HG03159 (cell line): ENCODE results near the gene ATF6.

Experiments
- ATAC-seq: cut with Tn5 transposase; IDR thresholded peaks from one replicate; pipeline ENCODE4 v1.9.1; 2021; ENCODE audit warnings: mild to moderate bottlenecking, moderate library complexity; ENCODE audit not compliant: unreplicated experiment

ATF6 gene

DNA sequence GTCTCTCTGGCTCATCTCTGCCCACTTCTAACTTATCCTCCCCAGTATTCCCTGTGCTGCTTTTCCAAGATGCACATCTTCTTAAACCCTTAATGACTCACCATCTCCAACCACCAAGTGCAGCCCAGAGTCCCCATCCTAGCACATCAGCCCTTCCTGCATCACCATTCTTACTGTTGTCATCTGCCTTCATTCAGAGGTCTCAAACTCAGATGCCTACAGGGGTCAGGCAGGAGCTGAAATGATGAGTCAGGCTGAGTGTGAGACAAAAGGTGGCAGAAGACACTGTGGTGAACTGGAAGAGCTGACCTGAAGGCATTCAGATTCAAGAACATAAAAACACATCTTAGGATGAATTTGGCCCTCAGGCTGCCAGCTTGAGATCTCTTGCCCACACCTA, 223.0 kb downstream of the ATF6 start:
- ATAC-seq: no peak

DNA sequence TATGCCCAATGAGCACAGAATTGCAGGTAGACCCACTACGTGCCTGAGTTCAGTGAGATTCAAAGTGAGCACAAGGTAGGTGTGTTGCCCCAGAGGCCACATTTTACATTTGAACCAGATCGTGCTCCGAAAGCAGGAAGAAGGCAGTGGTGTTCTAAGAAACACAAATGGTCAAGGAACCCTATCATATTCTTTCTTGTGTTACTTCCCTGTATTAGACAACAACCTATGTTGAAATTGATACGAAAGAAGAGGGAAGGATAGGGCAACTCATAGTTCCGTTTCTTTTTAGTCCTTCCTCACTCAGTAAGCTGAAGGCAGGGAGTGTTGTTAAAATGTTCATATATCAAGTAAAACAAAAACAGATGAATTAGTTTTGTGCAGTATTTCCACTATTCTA, 223.7 kb downstream of the ATF6 start:
- ATAC-seq: no peak

DNA sequence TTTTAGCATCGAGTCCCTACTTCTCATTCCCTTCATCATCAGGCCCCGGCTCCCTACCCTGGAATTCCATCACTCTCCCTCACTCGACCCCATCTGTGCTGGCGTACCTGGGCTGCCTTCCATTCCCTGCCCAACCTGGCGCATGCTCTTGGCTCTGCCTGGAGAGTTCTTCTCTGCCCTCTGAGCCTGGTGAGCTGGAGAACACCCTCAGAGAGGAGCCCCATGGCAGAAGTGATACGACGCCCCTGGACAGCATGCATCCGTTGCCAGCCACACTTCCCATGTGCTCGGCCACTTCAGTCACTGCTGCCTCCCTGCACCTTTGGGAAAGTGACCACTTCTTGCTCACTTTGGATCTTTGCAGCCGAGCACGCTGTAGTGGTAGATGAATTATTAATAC, 227.5 kb downstream of the ATF6 start:
- no peak for ATAC-seq

GRCh38 chr1:161994175-161994668, 228.1 kb downstream of the ATF6 start:
- no peak for ATAC-seq

DNA sequence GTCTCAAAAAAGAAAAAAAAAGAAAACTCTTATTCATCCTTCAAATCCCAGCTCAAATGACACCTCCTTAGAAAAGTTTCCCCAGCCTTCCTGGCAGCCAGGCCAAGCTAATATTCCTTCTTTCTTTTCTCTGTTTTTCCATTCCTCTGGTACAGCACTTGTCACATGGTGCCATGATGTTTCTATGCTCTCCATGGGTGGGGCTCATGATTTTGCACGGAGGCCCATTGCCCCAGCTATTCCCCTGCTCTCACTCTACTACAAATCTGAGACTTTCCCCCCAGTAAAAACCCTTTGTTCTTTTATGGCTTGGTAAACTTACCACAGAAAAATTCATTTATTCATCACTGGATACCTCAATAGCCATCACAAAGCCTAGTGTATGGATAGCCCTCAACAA, 231.0 kb downstream of the ATF6 start:
- no peak for ATAC-seq

DNA sequence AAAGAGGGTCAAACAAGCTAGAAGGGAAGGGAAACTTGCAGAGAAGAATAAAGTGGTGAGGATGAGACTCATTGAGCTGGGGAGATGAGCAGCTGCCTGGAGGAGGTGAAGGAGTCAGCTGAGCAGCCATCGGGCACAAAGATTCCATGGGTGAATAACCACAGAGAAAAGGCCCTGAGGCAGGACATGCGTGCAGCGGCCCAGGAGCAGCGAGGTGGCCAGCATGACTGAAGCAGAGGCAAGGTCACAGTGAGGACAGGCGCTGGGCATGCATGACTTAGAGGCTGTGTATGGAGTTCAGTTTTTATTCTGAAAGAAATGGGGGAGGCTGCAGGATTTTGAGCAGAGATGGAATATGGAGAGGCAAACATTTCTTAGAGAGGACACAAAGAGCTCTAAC, 232.7 kb downstream of the ATF6 start:
- no peak for ATAC-seq

- no peak for ATAC-seq
Measured at GRCh38 chr1:161999301-162000052, 233.4 kb downstream of the ATF6 start.

GRCh38 chr1:162000053-162000420, 233.9 kb downstream of the ATF6 start:
- ATAC-seq: no peak

DNA sequence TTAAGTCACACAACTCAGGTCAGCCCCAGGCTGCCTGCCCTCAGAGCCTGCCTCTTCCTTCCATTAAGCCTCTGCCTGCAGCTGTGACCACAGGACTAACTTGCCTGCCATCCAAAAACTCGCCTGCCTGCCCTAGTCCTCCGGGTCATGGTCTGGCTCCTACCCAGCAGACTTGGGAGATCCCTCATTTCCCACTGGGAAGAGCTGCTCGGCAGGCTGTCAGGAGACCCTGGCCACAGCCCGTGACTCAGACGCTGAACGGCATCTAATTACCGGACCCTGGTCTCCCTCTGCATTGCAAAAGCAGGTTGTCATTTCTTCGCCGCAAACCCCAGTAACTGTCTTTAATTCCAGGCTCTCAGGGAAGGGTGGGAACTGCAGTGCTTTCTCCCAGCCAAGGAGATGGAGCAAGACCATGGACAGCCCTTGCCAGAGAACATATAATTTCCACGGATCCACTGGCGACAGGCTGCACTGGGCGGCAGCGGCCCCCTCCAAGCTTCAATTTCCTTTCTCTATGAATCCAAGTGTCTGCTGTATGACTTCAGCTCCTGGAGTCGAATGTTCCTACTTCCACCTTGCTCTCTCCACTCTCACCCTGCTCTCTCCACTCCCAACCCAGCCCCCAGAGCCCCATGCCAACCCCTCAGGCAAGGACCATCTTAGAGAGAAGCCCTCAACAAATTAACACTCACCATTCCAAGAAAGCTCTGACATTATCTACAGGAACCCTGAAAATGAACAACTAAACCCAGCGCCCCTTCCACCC, 237.1 kb downstream of the ATF6 start:
- ATAC-seq: no peak

GRCh38 chr1:162003830-162004215, 237.7 kb downstream of the ATF6 start:
- ATAC-seq: no peak

GRCh38 chr1:162004441-162004950, 238.4 kb downstream of the ATF6 start:
- ATAC-seq: no peak

- ATAC-seq: no peak
Measured at GRCh38 chr1:162006081-162006480, 240.0 kb downstream of the ATF6 start.

GRCh38 chr1:162007466-162007865, 241.3 kb downstream of the ATF6 start:
- ATAC-seq: no peak

- ATAC-seq: no peak
Measured at GRCh38 chr1:162008799-162009198, 242.7 kb downstream of the ATF6 start.

GRCh38 chr1:162009501-162010174, 243.5 kb downstream of the ATF6 start:
- no peak for ATAC-seq

- no peak for ATAC-seq
Measured at GRCh38 chr1:162010175-162010506, 244.0 kb downstream of the ATF6 start.

- no peak for ATAC-seq
Measured at GRCh38 chr1:162011337-162012012, 245.4 kb downstream of the ATF6 start.

DNA sequence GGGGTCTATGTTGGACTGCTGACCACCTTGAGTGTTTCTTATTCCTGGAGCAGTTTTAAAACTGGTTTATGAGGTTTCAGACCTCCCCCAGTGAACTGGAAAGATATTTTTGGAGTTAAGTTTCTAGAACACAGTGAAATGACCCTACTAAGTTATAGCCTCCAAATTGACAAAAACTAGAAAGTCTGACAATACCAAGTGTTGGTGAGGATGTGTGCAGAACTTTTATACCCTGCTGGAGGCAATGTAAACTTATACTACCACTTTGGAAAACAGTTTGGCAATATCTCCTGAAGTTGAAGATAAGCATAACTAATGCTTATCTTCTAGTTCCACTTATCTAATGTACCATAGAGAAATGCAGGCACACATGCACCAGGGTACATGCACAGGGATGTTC, 247.2 kb downstream of the ATF6 start:
- no peak for ATAC-seq
